ENCODE measurements around the gene ONECUT3.

ONECUT3 gene

GRCh38 chr19:1720237-1720636 is 33.1 kb upstream of the ONECUT3 start:
- Histone ChIP-seq H3K4me3 (ENCODE audit: low read depth, low read length) (no peak overlapping the region), H3K27me3 (ENCODE audit: control insufficient read depth, insufficient read depth, low read length) (peaks cover 41% of the 10 kb centered on the region), H3K4me1 (ENCODE audit: control insufficient read depth, insufficient read depth, low read length) (no peaks in the 10 kb centered on the region), H3K36me3 (ENCODE audit: control insufficient read depth, insufficient read depth, low read length) (no peaks in the 10 kb centered on the region), H3K9me3 (ENCODE audit: control insufficient read depth, insufficient read depth, low read length) (no peaks in the 10 kb centered on the region), H3K9ac (ENCODE audit: low read depth, low read length) (no peak overlapping the region)

- H3K9me3 ChIP-seq (ENCODE audit: control insufficient read depth, insufficient read depth, low read length), result no peaks in the 10 kb centered on the region
- no peaks in the 10 kb centered on the region for H3K4me1 ChIP-seq (ENCODE audit: control insufficient read depth, insufficient read depth, low read length)
- no peak overlapping the region for H3K9ac ChIP-seq (ENCODE audit: low read depth, low read length)
- no peaks in the 10 kb centered on the region for H3K36me3 ChIP-seq (ENCODE audit: control insufficient read depth, insufficient read depth, low read length)
- H3K27me3 ChIP-seq (ENCODE audit: control insufficient read depth, insufficient read depth, low read length), result peaks cover 37% of the 10 kb centered on the region
- peak overlapping the region; percentile 54 for H3K4me3 ChIP-seq (ENCODE audit: low read depth, low read length)
Observed at GRCh38 chr19:1725100-1726064, 27.9 kb upstream of the ONECUT3 start.

- H3K36me3 ChIP-seq (ENCODE audit: control insufficient read depth, insufficient read depth, low read length), result no peaks in the 10 kb centered on the region
- no peak overlapping the region for H3K9ac ChIP-seq (ENCODE audit: low read depth, low read length)
- H3K27me3 ChIP-seq (ENCODE audit: control insufficient read depth, insufficient read depth, low read length), result peaks cover 43% of the 10 kb centered on the region
- H3K9me3 ChIP-seq (ENCODE audit: control insufficient read depth, insufficient read depth, low read length), result no peaks in the 10 kb centered on the region
- no peak overlapping the region for H3K4me3 ChIP-seq (ENCODE audit: low read depth, low read length)
- H3K4me1 ChIP-seq (ENCODE audit: control insufficient read depth, insufficient read depth, low read length), result no peaks in the 10 kb centered on the region
Observed at GRCh38 chr19:1728816-1729567, 24.3 kb upstream of the ONECUT3 start.

- Histone ChIP-seq H3K4me3 (ENCODE audit: low read depth, low read length) (no peak overlapping the region), H3K9ac (ENCODE audit: low read depth, low read length) (no peak overlapping the region)
Observed at GRCh38 chr19:1729568-1729925, 23.8 kb upstream of the ONECUT3 start.

GRCh38 chr19:1730157-1730556 is 23.1 kb upstream of the ONECUT3 start:
- peaks cover 47% of the 10 kb centered on the region for H3K27me3 ChIP-seq (ENCODE audit: control insufficient read depth, insufficient read depth, low read length)
- H3K36me3 ChIP-seq (ENCODE audit: control insufficient read depth, insufficient read depth, low read length), result no peaks in the 10 kb centered on the region
- no peaks in the 10 kb centered on the region for H3K4me1 ChIP-seq (ENCODE audit: control insufficient read depth, insufficient read depth, low read length)
- H3K9ac ChIP-seq (ENCODE audit: low read depth, low read length), result no peak overlapping the region
- H3K4me3 ChIP-seq (ENCODE audit: low read depth, low read length), result no peak overlapping the region
- H3K9me3 ChIP-seq (ENCODE audit: control insufficient read depth, insufficient read depth, low read length), result no peaks in the 10 kb centered on the region

More at GRCh38 chr19:1729568-1729925, 23.8 kb upstream of the ONECUT3 start:
- Histone ChIP-seq H3K36me3 (ENCODE audit: control insufficient read depth, insufficient read depth, low read length) (no peaks in the 10 kb centered on the region), H3K9me3 (ENCODE audit: control insufficient read depth, insufficient read depth, low read length) (no peaks in the 10 kb centered on the region), H3K27me3 (ENCODE audit: control insufficient read depth, insufficient read depth, low read length) (peaks cover 44% of the 10 kb centered on the region), H3K4me1 (ENCODE audit: control insufficient read depth, insufficient read depth, low read length) (no peaks in the 10 kb centered on the region)

GRCh38 chr19:1734321-1734966 is 18.9 kb upstream of the ONECUT3 start:
- Histone ChIP-seq H3K4me3 (ENCODE audit: low read depth, low read length) (no peak overlapping the region), H3K9me3 (ENCODE audit: control insufficient read depth, insufficient read depth, low read length) (no peaks in the 10 kb centered on the region), H3K27me3 (ENCODE audit: control insufficient read depth, insufficient read depth, low read length) (peaks cover 19% of the 10 kb centered on the region), H3K36me3 (ENCODE audit: control insufficient read depth, insufficient read depth, low read length) (no peaks in the 10 kb centered on the region), H3K4me1 (ENCODE audit: control insufficient read depth, insufficient read depth, low read length) (no peaks in the 10 kb centered on the region), H3K9ac (ENCODE audit: low read depth, low read length) (no peak overlapping the region)

- Histone ChIP-seq H3K4me3 (ENCODE audit: low read depth, low read length) (no peak overlapping the region), H3K9ac (ENCODE audit: low read depth, low read length) (no peak overlapping the region), H3K36me3 (ENCODE audit: control insufficient read depth, insufficient read depth, low read length) (peaks cover 2% of the 10 kb centered on the region), H3K9me3 (ENCODE audit: control insufficient read depth, insufficient read depth, low read length) (no peaks in the 10 kb centered on the region), H3K4me1 (ENCODE audit: control insufficient read depth, insufficient read depth, low read length) (no peaks in the 10 kb centered on the region), H3K27me3 (ENCODE audit: control insufficient read depth, insufficient read depth, low read length) (peaks cover 25% of the 10 kb centered on the region)
Observed at GRCh38 chr19:1736280-1736679, 17.0 kb upstream of the ONECUT3 start.

GRCh38 chr19:1736927-1737326 is 16.4 kb upstream of the ONECUT3 start:
- no peak overlapping the region for H3K4me3 ChIP-seq (ENCODE audit: low read depth, low read length)
- H3K9me3 ChIP-seq (ENCODE audit: control insufficient read depth, insufficient read depth, low read length), result no peaks in the 10 kb centered on the region
- H3K27me3 ChIP-seq (ENCODE audit: control insufficient read depth, insufficient read depth, low read length), result peaks cover 22% of the 10 kb centered on the region

GRCh38 chr19:1739960-1740629 is 13.2 kb upstream of the ONECUT3 start:
- no peaks in the 10 kb centered on the region for H3K9me3 ChIP-seq (ENCODE audit: control insufficient read depth, insufficient read depth, low read length)
- H3K36me3 ChIP-seq (ENCODE audit: control insufficient read depth, insufficient read depth, low read length), result peaks cover 2% of the 10 kb centered on the region
- H3K4me1 ChIP-seq (ENCODE audit: control insufficient read depth, insufficient read depth, low read length), result no peaks in the 10 kb centered on the region
- peaks cover 22% of the 10 kb centered on the region for H3K27me3 ChIP-seq (ENCODE audit: control insufficient read depth, insufficient read depth, low read length)
- no peak overlapping the region for H3K4me3 ChIP-seq (ENCODE audit: low read depth, low read length)
- no peak overlapping the region for H3K9ac ChIP-seq (ENCODE audit: low read depth, low read length)

More at GRCh38 chr19:1736927-1737326, 16.4 kb upstream of the ONECUT3 start:
- peaks cover 2% of the 10 kb centered on the region for H3K36me3 ChIP-seq (ENCODE audit: control insufficient read depth, insufficient read depth, low read length)
- no peak overlapping the region for H3K9ac ChIP-seq (ENCODE audit: low read depth, low read length)
- no peaks in the 10 kb centered on the region for H3K4me1 ChIP-seq (ENCODE audit: control insufficient read depth, insufficient read depth, low read length)

- Histone ChIP-seq H3K27me3 (ENCODE audit: control insufficient read depth, insufficient read depth, low read length) (peaks cover 43% of the 10 kb centered on the region), H3K36me3 (ENCODE audit: control insufficient read depth, insufficient read depth, low read length) (peaks cover 2% of the 10 kb centered on the region), H3K4me3 (ENCODE audit: low read depth, low read length) (no peak overlapping the region), H3K4me1 (ENCODE audit: control insufficient read depth, insufficient read depth, low read length) (peaks cover 2% of the 10 kb centered on the region), H3K9me3 (ENCODE audit: control insufficient read depth, insufficient read depth, low read length) (no peaks in the 10 kb centered on the region), H3K9ac (ENCODE audit: low read depth, low read length) (no peak overlapping the region)
Observed at GRCh38 chr19:1742989-1743696, 10.2 kb upstream of the ONECUT3 start.
